GM18499 (cell line): ENCODE results near the gene TBC1D19.
"Not testable (repeated sequence)": the region's sequence is repeated elsewhere in the genome, so short reads cannot be mapped to it uniquely, and the experiment has no call there.

Source experiments
- ATAC-seq: cut with Tn5 transposase; IDR thresholded peaks from one replicate; pipeline ENCODE4 v1.9.1; 2021; ENCODE audit warnings: moderate number of reproducible peaks; ENCODE audit not compliant: insufficient read depth, unreplicated experiment

Gene TBC1D19, protein sequence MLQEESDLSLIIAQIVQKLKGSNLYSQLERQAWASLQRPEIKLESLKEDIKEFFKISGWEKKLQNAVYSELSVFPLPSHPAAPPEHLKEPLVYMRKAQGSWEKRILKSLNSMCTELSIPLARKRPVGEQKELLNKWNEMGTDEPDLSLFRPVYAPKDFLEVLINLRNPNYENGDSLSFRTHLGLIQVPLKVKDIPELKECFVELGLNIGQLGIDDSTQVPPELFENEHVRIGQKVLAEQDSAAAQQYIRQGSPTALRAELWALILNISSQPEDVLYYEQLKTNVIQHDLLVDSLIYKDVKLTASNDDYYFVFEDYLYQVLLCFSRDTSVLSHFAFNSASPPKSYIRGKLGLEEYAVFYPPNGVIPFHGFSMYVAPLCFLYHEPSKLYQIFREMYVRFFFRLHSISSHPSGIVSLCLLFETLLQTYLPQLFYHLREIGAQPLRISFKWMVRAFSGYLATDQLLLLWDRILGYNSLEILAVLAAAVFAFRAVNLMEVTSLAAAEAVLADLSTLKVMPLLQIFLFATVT

DNA sequence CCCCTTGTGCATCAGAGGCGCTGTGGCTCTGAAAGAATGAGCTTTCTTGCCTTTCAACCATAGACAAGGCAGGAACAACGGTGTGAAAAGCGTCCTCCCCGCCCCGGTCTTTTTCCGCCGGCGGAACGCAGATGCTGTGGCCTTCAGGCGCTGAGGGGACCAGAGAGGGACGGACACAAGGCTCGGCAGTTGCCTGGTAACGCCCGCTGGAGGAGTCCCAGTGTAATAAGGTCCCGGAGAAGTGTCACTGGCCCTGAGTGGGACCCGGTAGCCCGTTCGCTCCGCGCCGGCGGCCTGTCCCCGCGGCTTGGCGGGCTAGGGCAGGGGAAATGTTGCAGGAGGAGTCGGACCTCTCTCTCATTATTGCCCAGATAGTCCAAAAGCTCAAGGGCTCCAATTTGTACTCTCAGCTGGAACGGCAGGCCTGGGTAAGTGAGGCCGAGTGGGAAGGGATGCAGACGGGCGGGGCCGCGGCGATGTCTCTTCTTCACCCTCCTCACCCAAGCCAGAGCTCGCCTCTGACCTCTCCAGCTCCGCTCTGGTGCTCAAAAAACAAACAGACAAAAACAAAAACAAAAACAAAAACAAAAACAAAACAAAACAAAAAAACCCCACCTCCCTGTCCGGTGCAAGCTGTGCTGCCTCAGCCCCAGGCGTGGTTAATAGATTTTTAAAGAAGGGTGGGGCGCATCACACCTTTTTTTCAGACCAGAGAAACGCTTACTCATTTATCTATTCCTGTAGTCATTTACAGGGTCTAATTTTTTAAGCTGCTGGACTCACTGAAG lies at the start of gene TBC1D19:
TBC1D19 (plus strand) TSS at position 220 of the 788 bp plus-strand sequence; CDS start at position 330, 110 bp downstream.
- ATAC-seq, result peak; percentile 99

DNA sequence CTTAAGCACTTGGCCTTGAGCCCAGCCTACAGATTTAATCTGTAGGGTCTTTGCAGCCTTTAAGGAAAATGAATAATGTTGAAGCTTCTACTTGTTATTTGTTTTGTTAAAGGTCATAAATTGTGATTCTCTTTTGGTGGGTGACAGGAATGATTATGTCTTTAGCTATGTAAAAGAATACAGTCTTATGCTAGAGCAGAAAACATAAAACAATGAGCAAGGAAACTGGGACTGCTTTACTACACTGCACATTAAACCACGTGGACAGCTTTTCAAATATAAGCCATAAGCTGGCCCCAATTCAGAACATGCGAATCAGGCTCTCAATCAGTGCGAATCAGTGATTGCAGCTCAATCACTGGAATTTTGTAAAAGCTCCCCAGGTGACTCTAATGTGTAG lies 40.9 kb upstream of the TBC1D19 start:
- no peak for ATAC-seq

DNA sequence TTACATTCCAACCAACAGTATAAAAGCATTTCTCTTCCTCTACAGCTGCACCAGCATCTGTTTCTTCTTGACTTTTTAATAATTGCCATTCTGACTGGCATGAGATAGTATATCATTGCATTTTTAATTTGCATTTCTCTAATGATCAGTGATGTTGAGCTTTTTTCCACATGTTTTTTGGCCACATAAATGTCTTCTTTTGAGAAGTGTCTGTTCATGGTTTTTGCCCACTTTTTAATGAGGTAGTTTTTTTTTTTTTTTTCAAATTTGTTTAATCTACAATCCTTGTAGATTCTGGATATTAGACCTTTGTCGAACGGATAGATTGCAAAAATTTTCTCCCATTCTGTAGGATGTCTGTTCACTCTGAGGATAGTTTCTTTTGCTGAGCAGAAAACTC lies 39.5 kb upstream of the TBC1D19 start:
- no peak for ATAC-seq

DNA sequence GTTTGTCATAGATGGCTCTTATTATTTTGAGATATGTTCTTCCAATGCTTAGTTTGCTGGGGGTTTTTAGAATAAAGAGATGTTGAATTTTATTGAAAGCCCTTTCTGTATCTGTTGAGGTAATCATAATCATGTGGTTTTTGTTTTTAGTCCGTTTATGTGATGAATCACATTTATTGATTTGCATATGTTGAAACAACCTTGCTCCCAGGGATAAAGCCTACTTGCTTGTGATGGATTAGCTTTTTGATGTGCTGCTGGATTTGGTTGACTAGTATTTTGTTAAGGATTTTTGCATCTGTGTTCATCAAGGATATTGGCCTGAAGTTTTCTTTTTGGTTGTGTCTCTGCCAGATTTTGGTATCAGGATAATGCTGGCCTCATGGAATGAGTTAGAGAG lies 35.5 kb upstream of the TBC1D19 start:
- ATAC-seq, result not testable (repeated sequence)

DNA sequence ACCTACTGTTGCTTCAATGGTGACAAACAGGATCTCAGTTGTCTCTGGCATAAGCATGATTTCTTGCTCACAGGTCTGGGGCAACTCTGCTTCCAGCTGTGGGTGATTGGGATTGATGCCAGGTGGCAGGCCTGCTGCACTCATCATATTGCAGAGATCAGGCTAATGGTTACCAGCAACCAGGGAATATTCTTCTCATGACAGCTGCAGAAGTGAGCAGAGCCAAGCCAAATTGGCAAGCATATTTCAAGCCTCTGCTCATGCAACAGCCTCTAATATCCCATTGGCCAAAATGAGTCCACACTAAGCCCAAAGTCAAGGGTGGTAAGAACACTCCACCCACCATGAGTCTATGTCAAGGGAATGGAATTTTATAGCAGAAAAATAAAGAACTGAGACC lies 26.7 kb upstream of the TBC1D19 start:
- ATAC-seq, result no peak

DNA sequence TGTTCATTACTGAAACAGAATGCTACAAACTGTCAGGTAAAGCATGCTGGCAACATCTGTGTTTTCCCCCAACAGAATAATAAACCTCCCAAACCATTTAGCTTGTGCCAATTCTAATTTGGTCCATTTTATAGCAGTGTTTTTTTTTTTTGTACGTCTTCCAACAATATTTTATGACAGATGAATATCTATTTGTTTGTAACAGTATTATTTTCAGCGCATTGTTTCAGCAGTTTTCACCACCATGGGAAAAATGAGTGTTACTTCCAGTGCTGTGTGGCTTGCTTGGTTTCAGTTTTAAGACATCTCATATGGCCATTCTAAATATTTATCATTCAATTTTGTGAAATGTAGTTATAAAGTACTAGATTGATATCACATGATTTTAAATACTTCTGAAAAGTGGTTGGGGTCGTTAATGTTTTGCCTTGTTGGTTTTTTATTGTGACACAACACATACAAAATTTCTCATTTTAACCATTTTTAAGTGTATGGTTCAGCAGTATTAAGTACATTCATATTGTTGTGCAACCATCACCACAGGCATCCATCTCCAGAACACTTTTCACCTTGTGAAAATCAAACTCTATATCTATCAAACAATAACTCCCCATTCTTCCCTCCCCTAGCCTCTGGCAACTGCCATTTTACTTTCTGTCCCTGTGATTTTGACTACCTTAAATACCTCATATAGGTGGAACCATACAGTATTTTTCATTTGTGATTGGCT lies 25.6 kb upstream of the TBC1D19 start:
- no peak for ATAC-seq

DNA sequence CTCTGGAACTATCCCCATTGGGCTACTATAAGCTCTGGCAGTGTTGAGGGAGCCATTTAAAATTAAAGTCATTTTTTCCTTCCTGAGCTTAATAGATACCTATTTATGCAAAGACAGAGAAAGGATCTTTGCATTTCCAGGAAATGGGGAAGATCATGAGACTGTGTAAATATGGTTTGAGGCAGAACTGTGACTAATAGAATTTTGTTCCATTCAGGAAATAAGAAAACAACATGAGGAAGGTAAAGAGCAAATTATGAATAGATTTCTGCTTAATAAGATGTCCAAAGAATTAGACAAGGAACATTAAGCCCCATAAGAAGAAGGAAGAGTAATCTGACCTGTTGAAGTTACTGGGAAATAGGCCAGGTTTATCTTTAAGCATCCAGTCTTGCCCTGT lies 17.8 kb upstream of the TBC1D19 start:
- no peak for ATAC-seq

DNA sequence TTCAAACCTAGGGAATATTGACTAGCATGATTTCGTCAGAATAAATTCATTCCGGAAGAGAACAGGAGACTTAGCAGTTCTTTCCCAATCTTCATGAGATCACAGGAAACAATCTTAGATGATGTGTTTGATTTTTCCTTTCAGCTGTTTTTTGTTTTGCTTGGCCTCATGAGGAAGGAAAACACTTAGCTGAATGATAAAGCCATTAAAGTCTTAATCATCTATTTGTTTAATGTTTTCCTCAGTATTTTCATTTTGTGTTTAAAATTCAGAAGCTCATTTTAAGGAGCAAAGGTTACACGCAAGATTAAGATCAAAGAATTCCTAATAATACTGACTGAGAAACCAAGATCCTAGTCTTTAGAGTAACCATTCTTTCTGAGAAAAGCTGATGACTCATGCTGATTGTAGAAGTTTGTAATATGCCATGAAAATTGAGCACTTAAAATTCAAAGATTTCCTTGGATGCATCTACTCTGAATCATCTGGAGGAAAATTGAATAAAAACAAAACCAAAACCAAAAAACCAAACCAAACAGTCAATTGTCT lies 15.4 kb upstream of the TBC1D19 start:
- no peak for ATAC-seq

DNA sequence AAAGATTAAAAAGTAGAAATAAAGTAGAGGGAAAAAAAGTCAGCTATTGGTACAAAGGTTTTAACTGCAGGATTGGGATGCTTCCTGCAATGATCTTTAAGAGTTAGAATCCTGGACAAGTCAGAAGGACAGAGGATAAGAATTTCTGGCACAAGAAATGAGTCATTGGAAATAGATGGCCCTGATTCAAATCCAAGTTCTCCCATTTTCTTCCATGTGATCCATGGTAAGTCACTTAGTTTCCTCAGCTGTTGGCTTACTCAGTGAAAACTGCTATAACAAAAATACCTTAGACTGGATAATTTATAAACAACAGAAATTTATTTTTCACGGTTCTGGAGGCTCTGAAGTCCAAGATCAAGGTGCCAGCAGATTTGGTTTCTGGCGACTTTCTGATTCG lies 13.3 kb upstream of the TBC1D19 start:
- no peak for ATAC-seq

DNA sequence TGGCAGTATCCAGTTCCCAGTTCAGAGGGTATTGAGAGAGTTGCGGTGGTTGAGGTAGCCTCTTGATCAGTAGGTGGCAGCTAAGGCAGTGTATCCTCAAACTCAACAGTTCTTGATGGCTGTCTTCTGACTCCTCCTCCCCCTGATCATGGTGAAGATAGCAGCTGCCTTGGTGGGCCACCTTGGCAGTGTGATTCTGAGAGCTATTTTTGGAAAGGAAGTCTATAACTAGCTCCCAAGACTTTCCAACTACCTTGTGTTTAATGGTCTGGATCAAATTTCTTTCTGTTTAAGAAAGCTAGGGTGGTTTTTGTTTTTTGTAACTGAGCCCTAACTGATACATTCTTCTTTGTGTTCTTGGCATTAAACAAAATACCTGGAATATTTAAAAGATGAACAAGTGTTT lies 10.5 kb upstream of the TBC1D19 start:
- no peak for ATAC-seq

DNA sequence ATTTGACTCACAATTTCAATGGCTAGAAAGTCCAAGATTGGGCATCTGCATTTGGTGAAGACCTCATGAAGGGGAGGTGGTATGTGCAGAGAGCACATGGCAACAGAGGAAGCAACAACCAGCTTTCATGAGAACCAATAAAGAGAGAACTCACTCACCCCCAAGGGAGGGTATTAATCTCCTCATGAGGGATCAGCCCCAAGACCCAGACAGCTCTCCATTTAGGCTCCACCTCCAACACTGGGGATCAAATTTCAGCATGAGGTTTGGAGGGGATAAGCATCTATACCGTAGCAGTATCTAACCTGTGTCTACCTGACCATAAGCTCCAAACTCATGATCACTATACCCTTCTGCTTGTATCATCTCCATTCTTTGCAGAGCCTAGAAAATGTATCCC lies 9.3 kb upstream of the TBC1D19 start:
- ATAC-seq, result no peak

DNA sequence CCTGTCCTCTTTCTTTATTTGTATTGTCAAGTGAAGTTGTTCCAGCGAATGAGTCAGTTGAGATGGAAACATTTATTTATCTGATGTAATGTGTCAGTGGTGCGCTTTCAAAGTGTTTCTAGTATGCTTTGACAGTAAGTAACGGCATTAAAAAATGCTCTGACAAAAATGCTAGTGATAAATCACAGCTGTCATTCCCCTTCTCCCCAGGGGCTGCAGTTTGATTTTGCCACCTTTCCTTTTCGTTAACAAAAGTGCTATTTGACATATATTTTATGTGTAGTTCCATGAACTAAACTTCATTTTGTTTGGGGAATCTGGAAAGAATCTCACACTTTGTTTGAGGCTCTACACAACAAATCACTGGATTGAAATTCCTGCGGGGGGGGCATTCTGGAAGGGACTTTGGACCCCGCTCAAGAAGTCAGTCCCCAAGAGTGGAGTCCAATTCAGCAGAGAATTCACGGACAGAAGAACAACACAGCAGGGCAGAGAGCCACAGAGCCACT lies 7.6 kb upstream of the TBC1D19 start:
- ATAC-seq, result no peak

DNA sequence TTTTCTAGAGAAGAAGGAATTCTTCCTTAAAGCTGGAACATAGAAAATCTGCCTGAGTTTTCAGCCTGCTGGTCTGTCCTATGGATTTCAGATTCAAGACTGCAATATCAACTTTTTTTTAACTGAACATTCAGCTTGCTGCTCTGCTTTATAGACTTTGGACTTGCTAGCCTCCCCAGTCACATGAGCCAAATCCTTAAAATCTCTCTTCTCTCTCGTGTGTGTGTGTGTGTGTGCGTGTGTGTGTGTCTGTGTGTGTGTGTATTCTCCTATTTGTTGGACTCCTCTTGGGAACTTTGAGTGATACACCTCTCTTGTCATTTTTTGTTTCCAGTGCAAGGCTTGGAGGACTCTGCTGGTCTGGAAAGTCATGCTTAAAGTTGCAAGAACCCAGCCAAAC lies 6.8 kb upstream of the TBC1D19 start:
- ATAC-seq, result no peak

DNA sequence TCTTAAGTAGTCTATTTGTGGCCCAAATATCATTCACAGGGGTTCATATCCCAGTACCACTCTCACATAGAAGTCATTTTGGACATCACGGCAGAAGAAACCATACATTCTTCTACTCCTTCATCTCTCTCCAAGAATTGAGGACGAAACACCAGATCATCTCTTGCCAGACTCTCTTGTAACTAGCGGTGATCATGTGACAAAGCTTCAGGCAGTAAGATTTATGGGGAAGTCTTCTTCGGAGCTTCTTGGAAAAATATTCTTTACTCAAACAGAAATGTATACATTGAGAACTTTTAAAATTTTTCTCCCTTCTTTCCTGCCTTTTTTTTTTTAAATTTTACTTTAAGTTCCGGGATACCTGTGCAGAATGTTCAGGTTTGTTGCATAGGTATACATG lies 4.7 kb upstream of the TBC1D19 start:
- ATAC-seq, result no peak

DNA sequence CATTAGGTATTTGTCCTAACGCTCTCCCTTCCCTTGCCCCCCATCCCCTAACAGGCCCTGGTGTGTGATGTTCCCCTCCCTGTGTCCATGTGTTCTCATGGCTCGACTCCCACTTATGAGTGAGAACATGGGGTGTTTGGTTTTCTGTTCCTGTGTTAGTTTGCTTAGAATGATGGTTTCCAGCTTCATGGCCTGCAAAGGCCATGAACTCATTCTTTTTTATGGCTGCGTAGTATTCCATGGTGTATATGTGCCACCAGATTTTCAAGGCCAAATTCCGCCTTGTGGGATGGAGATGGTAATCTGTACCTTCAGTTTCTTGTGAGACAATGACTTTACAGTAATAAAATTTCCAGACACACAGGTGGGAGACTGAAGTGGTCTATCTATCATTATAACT lies 2.5 kb upstream of the TBC1D19 start:
- not testable (repeated sequence) for ATAC-seq

DNA sequence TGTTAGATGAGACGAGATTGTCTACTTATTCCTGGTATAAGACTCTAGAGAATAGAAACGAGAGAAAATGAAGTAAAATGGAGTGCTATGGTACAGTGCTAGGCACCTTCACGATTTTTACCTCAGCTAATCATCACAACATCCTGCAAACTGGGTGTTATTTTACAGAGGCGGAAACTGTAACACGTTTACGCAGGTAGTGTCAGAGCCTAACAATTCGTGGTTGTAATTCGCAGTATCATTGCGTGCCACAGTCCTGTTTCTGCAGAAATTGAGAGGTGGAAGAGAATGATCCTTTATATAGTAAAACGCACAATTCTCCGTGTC lies 383 bp upstream of the TBC1D19 start:
- peak; percentile 42 for ATAC-seq

DNA sequence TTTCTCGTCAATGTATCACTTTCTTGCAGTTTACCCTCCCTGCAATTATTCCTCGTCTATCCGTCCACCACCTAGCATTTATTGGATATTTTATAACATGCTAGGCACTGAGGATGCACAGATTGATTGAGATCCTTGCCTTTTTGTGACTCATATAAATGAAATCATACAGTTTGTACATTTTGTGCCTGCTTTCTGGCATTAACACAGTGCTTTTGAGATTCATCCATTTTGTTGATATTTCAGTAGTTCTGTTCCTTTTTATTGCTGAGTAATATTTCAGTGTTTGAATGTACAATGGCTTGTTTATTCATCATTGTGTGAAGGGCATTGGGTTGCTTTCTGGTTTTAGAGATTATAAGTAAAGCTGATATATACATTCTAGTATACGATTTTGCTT lies 841 bp downstream of the TBC1D19 start:
- no peak for ATAC-seq

DNA sequence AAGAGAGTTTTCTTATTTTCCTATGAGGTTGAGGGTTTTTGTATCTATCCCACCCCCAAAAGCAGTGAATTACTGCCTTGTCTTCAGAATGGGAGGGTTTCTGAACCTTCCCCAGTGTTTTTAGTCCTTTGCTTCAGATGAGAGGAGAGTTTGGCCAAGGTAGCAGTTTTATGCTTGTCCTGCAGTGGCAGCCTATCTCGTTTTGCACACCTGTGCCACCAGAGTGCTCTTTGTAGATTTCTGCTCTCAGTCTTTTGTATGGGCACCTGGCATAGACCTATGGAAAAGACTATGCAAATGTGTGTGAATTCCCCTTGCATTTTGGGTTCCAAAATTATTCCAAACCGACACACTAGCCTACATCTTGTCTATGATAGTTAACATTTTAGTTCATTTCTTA lies 5.8 kb downstream of the TBC1D19 start:
- ATAC-seq, result no peak

DNA sequence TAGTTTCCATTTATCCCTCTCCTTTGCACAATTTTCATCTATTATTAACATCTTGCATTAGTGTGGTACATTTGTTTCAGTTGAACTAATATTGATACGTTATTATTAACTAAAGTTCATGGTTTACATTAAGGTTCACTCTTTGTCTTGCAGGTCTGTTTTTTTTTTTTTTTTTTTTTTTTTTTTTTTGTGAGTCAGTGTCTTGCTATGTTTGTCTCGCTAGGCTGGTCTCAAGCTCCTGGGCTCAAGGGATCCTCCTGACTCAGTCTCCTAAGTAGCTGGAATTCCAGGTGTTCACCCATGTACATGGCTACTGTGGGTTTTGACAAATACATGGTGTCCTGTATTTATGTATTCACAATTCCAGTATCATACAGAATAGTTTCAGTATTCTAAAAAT lies 6.8 kb downstream of the TBC1D19 start:
- ATAC-seq, result no peak

DNA sequence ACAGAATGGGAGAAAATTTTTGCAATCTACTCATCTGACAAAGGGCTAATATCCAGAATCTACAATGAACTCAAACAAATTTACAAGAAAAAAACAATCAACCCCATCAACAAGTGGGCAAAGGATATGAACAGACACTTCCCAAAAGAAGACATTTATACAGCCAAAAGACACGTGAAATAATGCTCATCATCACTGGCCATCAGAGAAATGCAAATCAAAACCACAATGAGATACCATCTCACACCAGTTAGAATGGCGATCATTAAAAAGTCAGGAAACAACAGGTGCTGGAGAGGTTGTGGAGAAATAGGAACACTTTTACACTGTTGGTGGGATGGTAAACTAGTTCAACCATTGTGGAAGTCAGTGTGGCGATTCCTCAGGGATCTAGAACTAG lies 9.7 kb downstream of the TBC1D19 start:
- ATAC-seq, result not testable (repeated sequence)
